ENCODE data around the gene CLCN7. TPM values are rescaled to one million over a fixed set of nuclear protein-coding genes. Genes with fewer than 3 reads are reported as not detected.

The CLCN7 gene
- polyA plus RNA-seq, 1 of the 3 experiments (the other 2 are of a cell fraction) = 44.3 TPM

GRCh38 chr16:1435921-1436697, 38.7 kb downstream of the CLCN7 start:
- no peak overlapping the region for H3K9ac ChIP-seq
- H3K4me2 ChIP-seq = no peak overlapping the region
- no peak for DNase-seq
- 87% methylated on average over 20 of the region's 32 CpGs for WGBS (ENCODE audit: low lambda C conversion rate)
- no peaks in the 10 kb centered on the region for H3K27me3 ChIP-seq (ENCODE audit: insufficient read depth)
- H3F3A ChIP-seq (replicated peaks; ENCODE audit: insufficient read depth) = no peaks in the 10 kb centered on the region
- no peaks in the 10 kb centered on the region for H3K79me2 ChIP-seq (ENCODE audit: insufficient read depth)
- peaks cover 0 to 1% of the 10 kb centered on the region in 2 experiments; a peak in 1 of 4 replicates for H3K4me1 ChIP-seq (ENCODE audit: control insufficient read depth in 1 of 2, insufficient read depth in 2 of 2, low read depth in 1 of 2, low read length in 1 of 2)
- H3K27ac ChIP-seq (ENCODE audit: low read depth in 2 of 2, low read length in 1 of 2) = no peak overlapping the region
- H3K9me2 ChIP-seq = no peaks in the 10 kb centered on the region
- no peak overlapping the region for H2AFZ ChIP-seq (ENCODE audit: low read depth)
- H4K20me1 ChIP-seq (ENCODE audit: insufficient read depth) = no peaks in the 10 kb centered on the region
- CTCF ChIA-PET = interaction anchor here (1.0 kb wide), 1 partner anchor 724 kb away, joined by 3 read pairs; no protein-coding TSS in a partner anchor
- POLR2A ChIA-PET = no interaction called here
- no peak overlapping the region for H3K4me3 ChIP-seq (ENCODE audit: low read depth in 2 of 2, low read length in 1 of 2)
- TF ChIP-seq NRF1 (IDR thresholded peaks at IDR 0.05; ENCODE audit: low read depth, low read length) = no peak
- TF ChIP-seq EP300 (IDR thresholded peaks at IDR 0.05; ENCODE audit: borderline replicate concordance in 1 of 2, low read depth in 1 of 2, low read length in 1 of 2) = no peak
- no peak for TF ChIP-seq JUND (IDR thresholded peaks at IDR 0.05)
- no peaks in the 10 kb centered on the region for H3K36me3 ChIP-seq (replicated peaks in 1 of 2; ENCODE audit: control insufficient read depth in 1 of 2, insufficient read depth in 2 of 2, low read length in 1 of 2)
- H3K9me3 ChIP-seq = no peaks in the 10 kb centered on the region

- Histone ChIP-seq H3K9me2 (no peaks in the 10 kb centered on the region), H3K4me3 (ENCODE audit: low read depth in 2 of 2, low read length in 1 of 2) (no peak overlapping the region), H3K4me2 (no peak overlapping the region), H3K9me3 (no peaks in the 10 kb centered on the region), H4K20me1 (ENCODE audit: insufficient read depth) (no peaks in the 10 kb centered on the region), H3K27ac (ENCODE audit: low read depth in 2 of 2, low read length in 1 of 2) (no peak overlapping the region), H3F3A (replicated peaks; ENCODE audit: insufficient read depth) (no peaks in the 10 kb centered on the region), H3K9ac (no peak overlapping the region), H3K4me1 (ENCODE audit: control insufficient read depth in 1 of 2, insufficient read depth in 2 of 2, low read depth in 1 of 2, low read length in 1 of 2) (peaks cover 0 to 13% of the 10 kb centered on the region in 2 experiments; a peak in 1 of 4 replicates), H3K36me3 (replicated peaks in 1 of 2; ENCODE audit: control insufficient read depth in 1 of 2, insufficient read depth in 2 of 2, low read length in 1 of 2) (no peaks in the 10 kb centered on the region), H2AFZ (ENCODE audit: low read depth) (no peak overlapping the region), H3K27me3 (ENCODE audit: insufficient read depth) (no peaks in the 10 kb centered on the region), H3K79me2 (ENCODE audit: insufficient read depth) (no peaks in the 10 kb centered on the region)
- DNase-seq = no peak
- WGBS (ENCODE audit: low lambda C conversion rate) = 86% methylated on average over 20 of the region's 40 CpGs
- CTCF ChIA-PET = interaction anchor here (1.0 kb wide), 1 partner anchor 723 kb away, joined by 3 read pairs; no protein-coding TSS in a partner anchor
- POLR2A ChIA-PET = no interaction called here
- TF ChIP-seq ELF1 (IDR thresholded peaks at IDR 0.05) = no peak
- no peak for TF ChIP-seq EP300 (IDR thresholded peaks at IDR 0.05; ENCODE audit: borderline replicate concordance in 1 of 2, low read depth in 1 of 2, low read length in 1 of 2)
- no peak for TF ChIP-seq POLR2AphosphoS5 (IDR thresholded peaks at IDR 0.05; ENCODE audit: low read depth, low read length)
- TF ChIP-seq FOSL2 (IDR thresholded peaks at IDR 0.05; ENCODE audit: borderline replicate concordance, low read depth) = no peak
- TF ChIP-seq FOXM1 (IDR thresholded peaks at IDR 0.05; ENCODE audit: low read depth) = no peak
- no peak for TF ChIP-seq RXRA (IDR thresholded peaks at IDR 0.05; ENCODE audit: borderline replicate concordance, low read depth)
- no peak for TF ChIP-seq RAD21 (IDR thresholded peaks at IDR 0.05; ENCODE audit: low read length)
- no peak for TF ChIP-seq MXI1 (IDR thresholded peaks at IDR 0.05; ENCODE audit: low read depth, low read length)
- no peak for TF ChIP-seq SIN3A (IDR thresholded peaks at IDR 0.05; ENCODE audit: borderline replicate concordance, low read depth, low read length)
- TF ChIP-seq ZBTB33 (IDR thresholded peaks at IDR 0.05; ENCODE audit: borderline replicate concordance, low read depth) = no peak
- TF ChIP-seq CHD2 (IDR thresholded peaks at IDR 0.05; ENCODE audit: low read length, partially characterized antibody) = no peak
- TF ChIP-seq EZH2phosphoT487 (IDR thresholded peaks at IDR 0.05; ENCODE audit: borderline replicate concordance, low read depth) = no peak
- no peak for TF ChIP-seq FOXJ3 (CRISPR knock-in tag; IDR thresholded peaks at IDR 0.05)
Observed at GRCh38 chr16:1434644-1435592, 39.9 kb downstream of the CLCN7 start.

All from SK-N-SH (cell line).